Neural crest cell (in vitro differentiated cells): ENCODE measurements around the gene TAOK3. TPM values are rescaled to one million over a fixed set of nuclear protein-coding genes. Genes with fewer than 3 reads are reported as not detected.
"Not testable (repeated sequence)": the region's sequence is repeated elsewhere in the genome, so short reads cannot be mapped to it uniquely, and the experiment has no call there.

Source experiments
- DNase-seq: peaks from one replicate; pipeline ENCODE4 v3.0.0; 2021; ENCODE audit warnings: low read depth, mixed read lengths, low spot score
- H3K27ac Mint-ChIP-seq: one replicate; pipeline ENCODE4 v1.8.0; 2021; ENCODE audit warnings: mild to moderate bottlenecking, mixed read lengths; ENCODE audit not compliant: unreplicated experiment
- H3K27me3 Mint-ChIP-seq: 2 replicates; pipeline ENCODE4 v1.8.0; 2021; ENCODE audit warnings: low read depth, mild to moderate bottlenecking, mixed read lengths
- H3K36me3 Mint-ChIP-seq: 2 replicates; pipeline ENCODE4 v1.8.0; 2021; ENCODE audit warnings: low read depth, mild to moderate bottlenecking, mixed read lengths
- H3K4me1 Mint-ChIP-seq: 2 replicates; pipeline ENCODE4 v1.8.0; 2021; ENCODE audit warnings: mixed read lengths
- H3K4me3 Mint-ChIP-seq: one replicate; pipeline ENCODE4 v1.8.0; 2021; ENCODE audit warnings: mild to moderate bottlenecking, mixed read lengths
- H3K9me3 Mint-ChIP-seq: 2 replicates; pipeline ENCODE4 v1.8.0; 2021; ENCODE audit warnings: mixed read lengths
- total RNA-seq: library from RNA; stranded (reverse); gene quantifications from 2 replicates; pipeline ENCODE4 v1.2.1, GENCODE V29; 2021
- TF ChIP-seq, protein P1 (sequence below): fragments of 200-600 bp; sonication (generic); conservative IDR thresholded peaks from 2 replicates; pipeline ENCODE4 v1.5.0; 2021; ENCODE audit warnings: antibody characterized with exemption, mild to moderate bottlenecking

Gene TAOK3
- total RNA-seq, 1 donor from 2014 or later: 15.2 TPM

GRCh38 chr12:118354903-118355302, 17.8 kb downstream of the TAOK3 start:
- H3K36me3 Mint-ChIP-seq: peaks cover 2% of the 10 kb centered on the region
- no peak overlapping the region for H3K27ac Mint-ChIP-seq
- peaks cover 18% of the 10 kb centered on the region for H3K4me1 Mint-ChIP-seq
- H3K9me3 Mint-ChIP-seq: peaks cover 3% of the 10 kb centered on the region
- H3K27me3 Mint-ChIP-seq: no peaks in the 10 kb centered on the region
- TF ChIP-seq, protein P1, sequence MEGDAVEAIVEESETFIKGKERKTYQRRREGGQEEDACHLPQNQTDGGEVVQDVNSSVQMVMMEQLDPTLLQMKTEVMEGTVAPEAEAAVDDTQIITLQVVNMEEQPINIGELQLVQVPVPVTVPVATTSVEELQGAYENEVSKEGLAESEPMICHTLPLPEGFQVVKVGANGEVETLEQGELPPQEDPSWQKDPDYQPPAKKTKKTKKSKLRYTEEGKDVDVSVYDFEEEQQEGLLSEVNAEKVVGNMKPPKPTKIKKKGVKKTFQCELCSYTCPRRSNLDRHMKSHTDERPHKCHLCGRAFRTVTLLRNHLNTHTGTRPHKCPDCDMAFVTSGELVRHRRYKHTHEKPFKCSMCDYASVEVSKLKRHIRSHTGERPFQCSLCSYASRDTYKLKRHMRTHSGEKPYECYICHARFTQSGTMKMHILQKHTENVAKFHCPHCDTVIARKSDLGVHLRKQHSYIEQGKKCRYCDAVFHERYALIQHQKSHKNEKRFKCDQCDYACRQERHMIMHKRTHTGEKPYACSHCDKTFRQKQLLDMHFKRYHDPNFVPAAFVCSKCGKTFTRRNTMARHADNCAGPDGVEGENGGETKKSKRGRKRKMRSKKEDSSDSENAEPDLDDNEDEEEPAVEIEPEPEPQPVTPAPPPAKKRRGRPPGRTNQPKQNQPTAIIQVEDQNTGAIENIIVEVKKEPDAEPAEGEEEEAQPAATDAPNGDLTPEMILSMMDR: no peak
- no peak for DNase-seq
- H3K4me3 Mint-ChIP-seq: no peak overlapping the region

- not testable (repeated sequence) for H3K27ac Mint-ChIP-seq, H3K36me3 Mint-ChIP-seq, H3K27me3 Mint-ChIP-seq, DNase-seq, H3K9me3 Mint-ChIP-seq, H3K4me3 Mint-ChIP-seq
- H3K4me1 Mint-ChIP-seq: peaks cover 18% of the 10 kb centered on the region
Observed at GRCh38 chr12:118354503-118354902, 18.2 kb downstream of the TAOK3 start.

DNA sequence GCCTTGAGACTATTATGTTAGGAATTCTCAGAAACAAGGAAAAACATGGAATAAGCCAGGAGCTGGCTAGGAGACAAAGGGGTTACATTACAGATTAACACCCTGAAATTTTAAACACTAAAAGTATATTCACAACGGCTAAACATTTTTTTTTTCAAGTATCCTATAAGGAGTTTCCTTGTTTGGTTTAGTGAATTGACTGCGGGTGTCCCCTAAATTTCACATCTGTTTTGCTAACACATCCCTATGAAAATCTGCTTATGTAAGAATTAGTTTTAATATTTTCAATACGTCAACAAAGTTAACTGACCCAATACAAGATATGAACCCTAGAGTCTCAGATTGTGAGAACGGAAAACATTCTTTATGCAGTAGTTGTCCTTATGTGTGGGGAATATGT, 19.0 kb downstream of the TAOK3 start:
- Mint-ChIP-seq H3K27me3 (no peaks in the 10 kb centered on the region), H3K27ac (no peak overlapping the region), H3K4me3 (no peak overlapping the region), H3K4me1 (peaks cover 13% of the 10 kb centered on the region), H3K36me3 (peaks cover 2% of the 10 kb centered on the region), H3K9me3 (peaks cover 3% of the 10 kb centered on the region)
- DNase-seq: no peak
- TF ChIP-seq, protein P1: no peak

DNA sequence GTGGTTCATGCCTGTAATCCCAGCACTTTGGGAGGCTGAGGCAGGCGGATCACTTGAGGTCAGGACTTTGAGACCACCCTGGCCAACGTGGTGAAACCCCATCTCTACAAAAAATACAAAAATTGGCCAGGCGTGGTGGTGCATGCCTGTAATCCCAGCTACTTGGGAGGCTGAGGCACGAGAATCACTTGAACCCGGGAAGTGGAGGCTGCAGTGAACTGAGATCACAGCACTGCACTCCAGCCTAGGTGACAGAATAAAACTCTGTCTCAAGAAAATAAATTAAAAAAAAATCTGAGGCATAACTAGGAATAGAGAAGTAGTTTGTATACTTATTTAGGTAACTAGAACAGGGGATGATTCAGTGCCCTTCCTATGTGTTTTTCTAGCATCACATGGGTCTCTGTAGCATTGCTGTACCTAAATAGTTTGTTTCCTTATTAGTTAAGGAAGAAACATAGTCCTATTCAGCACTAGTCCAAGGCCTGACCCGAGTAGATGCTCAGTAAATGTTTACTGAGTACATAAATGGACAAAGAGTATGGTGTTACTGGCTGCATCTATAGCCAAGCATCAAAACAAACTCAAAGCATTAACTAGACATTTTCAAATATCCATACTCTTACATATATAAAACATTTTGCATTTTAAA, 21.7 kb downstream of the TAOK3 start:
- TF ChIP-seq, protein P1: no peak
- Mint-ChIP-seq H3K27me3 (no peaks in the 10 kb centered on the region), H3K27ac (no peak overlapping the region), H3K9me3 (peaks cover 3% of the 10 kb centered on the region), H3K4me3 (no peak overlapping the region), H3K4me1 (no peaks in the 10 kb centered on the region), H3K36me3 (peaks cover 2% of the 10 kb centered on the region)
- no peak for DNase-seq

GRCh38 chr12:118347916-118348315, 24.8 kb downstream of the TAOK3 start:
- Mint-ChIP-seq H3K27ac (no peak overlapping the region), H3K4me1 (peaks cover 4% of the 10 kb centered on the region), H3K36me3 (no peaks in the 10 kb centered on the region), H3K27me3 (no peaks in the 10 kb centered on the region), H3K9me3 (no peaks in the 10 kb centered on the region), H3K4me3 (no peak overlapping the region)
- no peak for DNase-seq
- TF ChIP-seq, protein P1: no peak

DNA sequence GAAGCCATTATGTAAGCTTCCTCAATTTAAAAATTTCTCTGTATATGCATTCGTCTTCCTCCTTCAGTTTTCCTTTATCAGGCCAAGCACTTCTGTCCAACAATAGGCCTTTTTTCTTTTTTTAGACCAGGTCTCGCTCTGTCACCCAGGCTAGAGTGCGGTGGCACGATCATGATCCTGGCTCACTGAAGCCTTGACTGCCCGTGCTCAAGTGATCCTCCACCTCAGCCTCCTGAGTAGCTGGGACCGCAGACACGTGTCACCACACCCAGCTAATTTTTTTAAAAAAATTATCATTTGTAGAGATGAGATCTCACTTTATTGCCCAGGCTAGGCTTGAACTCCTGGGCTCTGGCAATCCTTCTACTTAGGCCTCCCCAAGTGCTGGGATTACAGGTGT, 25.8 kb downstream of the TAOK3 start:
- Mint-ChIP-seq H3K4me1 (peaks cover 4% of the 10 kb centered on the region), H3K4me3 (no peak overlapping the region), H3K27me3 (no peaks in the 10 kb centered on the region), H3K27ac (no peak overlapping the region), H3K36me3 (no peaks in the 10 kb centered on the region), H3K9me3 (no peaks in the 10 kb centered on the region)
- no peak for DNase-seq
- TF ChIP-seq, protein P1: no peak
